Calu3 (cell line): ENCODE data around the gene RNLS. TPM values are rescaled to one million over a fixed set of nuclear protein-coding genes. Genes with fewer than 3 reads are reported as not detected.

Experiments
- BruUV-seq: library from RNA; stranded (reverse); fragments of 400-500 nt; replicated peaks from 2 replicates; lab custom pipeline; 2021; lab: Mats Ljungman, UMichigan
- CTCF ChIA-PET: fragments of 300-600 bp; sonication (Branson Sonifier 250); formaldehyde crosslinking; loops from one replicate; lab custom pipeline; 2022; ENCODE audit warnings: antibody characterized with exemption; lab: Charles Lee
- DNase-seq: peaks from one replicate; pipeline ENCODE4 v3.0.0; 2022
- H3K27ac Mint-ChIP-seq: one replicate; pipeline ENCODE4 v1.8.0; 2022; ENCODE audit warnings: mixed read lengths; ENCODE audit not compliant: unreplicated experiment
- H3K27me3 Mint-ChIP-seq: one replicate; pipeline ENCODE4 v1.8.0; 2022; ENCODE audit warnings: mixed read lengths; ENCODE audit not compliant: unreplicated experiment
- H3K36me3 Mint-ChIP-seq: one replicate; pipeline ENCODE4 v1.8.0; 2022; ENCODE audit warnings: mild to moderate bottlenecking, moderate library complexity, mixed read lengths; ENCODE audit not compliant: insufficient read depth, unreplicated experiment
- H3K4me1 Mint-ChIP-seq: one replicate; pipeline ENCODE4 v1.8.0; 2022; ENCODE audit warnings: mild to moderate bottlenecking, low read depth, mixed read lengths; ENCODE audit not compliant: unreplicated experiment
- H3K4me3 Mint-ChIP-seq: one replicate; pipeline ENCODE4 v1.8.0; 2022; ENCODE audit warnings: mild to moderate bottlenecking, low read depth, moderate library complexity, mixed read lengths; ENCODE audit not compliant: unreplicated experiment
- H3K9me3 Mint-ChIP-seq: one replicate; pipeline ENCODE4 v1.8.0; 2022; ENCODE audit warnings: low read depth, mixed read lengths; ENCODE audit not compliant: unreplicated experiment
- intact Hi-C: fragments of 100-400 bp; cut with micrococcal nuclease; formaldehyde crosslinking; loops from one replicate; pipeline ENCODE4 v1.10.0; 2022; ENCODE audit not compliant: unreplicated experiment
- total RNA-seq: library from RNA; stranded (reverse); gene quantifications from 2 replicates; pipeline ENCODE4 v1.2.3, GENCODE V29; 2022
- TF ChIP-seq, protein P1 (sequence below): fragments of 200-600 bp; IDR thresholded peaks from one replicate; pipeline ENCODE4 v1.8.0; 2022; ENCODE audit warnings: antibody characterized with exemption; ENCODE audit not compliant: unreplicated experiment

Gene RNLS
- total RNA-seq, 1 experiment from 2014 or later = 6.3 TPM

DNA sequence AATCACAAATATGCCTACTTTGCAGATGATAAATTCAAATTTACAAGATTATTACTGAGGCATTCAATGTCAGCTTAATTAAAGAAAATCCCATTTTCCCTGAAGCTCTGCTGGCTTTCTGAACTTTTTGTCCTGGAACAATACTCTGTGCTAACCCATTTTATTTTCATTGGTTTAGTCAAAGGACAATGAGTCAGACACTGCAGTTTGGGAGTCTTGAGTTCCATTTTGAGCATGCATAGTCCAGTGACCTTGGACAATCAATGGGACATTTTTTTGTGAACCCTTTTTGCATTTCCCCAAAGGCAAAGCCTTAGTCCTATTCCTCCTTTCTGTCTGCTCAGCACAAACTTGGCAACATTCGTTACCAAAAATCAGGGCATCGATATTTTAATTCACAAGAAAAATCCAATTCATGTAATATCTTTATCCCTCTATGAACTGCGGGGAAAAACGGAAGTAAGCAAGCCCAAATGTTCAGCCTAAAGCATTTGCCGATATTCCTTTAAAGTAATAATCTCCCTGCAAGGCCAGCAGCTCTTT, 339.8 kb downstream of the RNLS start:
- CTCF ChIA-PET = no interaction called here
- TF ChIP-seq, protein P1, sequence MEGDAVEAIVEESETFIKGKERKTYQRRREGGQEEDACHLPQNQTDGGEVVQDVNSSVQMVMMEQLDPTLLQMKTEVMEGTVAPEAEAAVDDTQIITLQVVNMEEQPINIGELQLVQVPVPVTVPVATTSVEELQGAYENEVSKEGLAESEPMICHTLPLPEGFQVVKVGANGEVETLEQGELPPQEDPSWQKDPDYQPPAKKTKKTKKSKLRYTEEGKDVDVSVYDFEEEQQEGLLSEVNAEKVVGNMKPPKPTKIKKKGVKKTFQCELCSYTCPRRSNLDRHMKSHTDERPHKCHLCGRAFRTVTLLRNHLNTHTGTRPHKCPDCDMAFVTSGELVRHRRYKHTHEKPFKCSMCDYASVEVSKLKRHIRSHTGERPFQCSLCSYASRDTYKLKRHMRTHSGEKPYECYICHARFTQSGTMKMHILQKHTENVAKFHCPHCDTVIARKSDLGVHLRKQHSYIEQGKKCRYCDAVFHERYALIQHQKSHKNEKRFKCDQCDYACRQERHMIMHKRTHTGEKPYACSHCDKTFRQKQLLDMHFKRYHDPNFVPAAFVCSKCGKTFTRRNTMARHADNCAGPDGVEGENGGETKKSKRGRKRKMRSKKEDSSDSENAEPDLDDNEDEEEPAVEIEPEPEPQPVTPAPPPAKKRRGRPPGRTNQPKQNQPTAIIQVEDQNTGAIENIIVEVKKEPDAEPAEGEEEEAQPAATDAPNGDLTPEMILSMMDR = no peak
- intact Hi-C loops = loop anchor here (5.0 kb wide), 1 partner anchor 144 kb away; no protein-coding TSS in a partner anchor
- peaks cover 9% of the 10 kb centered on the region for H3K4me1 Mint-ChIP-seq
- H3K27me3 Mint-ChIP-seq = no peaks in the 10 kb centered on the region
- peak overlapping the region; percentile 39 for H3K4me3 Mint-ChIP-seq
- BruUV-seq = no TSS peak
- H3K27ac Mint-ChIP-seq = no peak overlapping the region
- no peaks in the 10 kb centered on the region for H3K9me3 Mint-ChIP-seq
- DNase-seq = no peak
- H3K36me3 Mint-ChIP-seq = no peaks in the 10 kb centered on the region

DNA sequence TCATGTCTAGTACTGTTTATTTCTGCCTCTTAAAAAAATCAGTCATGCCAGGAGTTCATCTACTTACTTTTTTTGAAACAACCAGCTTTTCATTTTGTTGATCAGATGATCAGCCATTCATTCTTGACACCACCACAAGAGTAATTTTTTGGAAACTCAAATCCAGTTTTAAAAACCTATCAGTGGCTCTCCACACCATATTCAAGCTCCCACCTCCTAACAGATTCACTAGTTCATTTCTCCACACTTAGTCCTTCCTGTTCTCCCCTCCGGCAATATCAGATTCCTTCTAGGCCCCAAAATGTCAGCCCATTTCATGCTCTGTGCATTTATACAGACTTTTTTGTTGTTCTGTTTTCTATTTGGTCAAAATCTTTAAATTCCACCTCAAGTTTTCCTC, 341.6 kb downstream of the RNLS start:
- CTCF ChIA-PET = no interaction called here
- no TSS peak for BruUV-seq
- DNase-seq = no peak
- no peak overlapping the region for H3K4me3 Mint-ChIP-seq
- peaks cover 9% of the 10 kb centered on the region for H3K4me1 Mint-ChIP-seq
- no peaks in the 10 kb centered on the region for H3K27me3 Mint-ChIP-seq
- no peaks in the 10 kb centered on the region for H3K36me3 Mint-ChIP-seq
- H3K9me3 Mint-ChIP-seq = no peaks in the 10 kb centered on the region
- TF ChIP-seq, protein P1 = no peak
- H3K27ac Mint-ChIP-seq = no peak overlapping the region
- intact Hi-C loops = loop anchor here (5.0 kb wide), 1 partner anchor 146 kb away; no protein-coding TSS in a partner anchor

DNA sequence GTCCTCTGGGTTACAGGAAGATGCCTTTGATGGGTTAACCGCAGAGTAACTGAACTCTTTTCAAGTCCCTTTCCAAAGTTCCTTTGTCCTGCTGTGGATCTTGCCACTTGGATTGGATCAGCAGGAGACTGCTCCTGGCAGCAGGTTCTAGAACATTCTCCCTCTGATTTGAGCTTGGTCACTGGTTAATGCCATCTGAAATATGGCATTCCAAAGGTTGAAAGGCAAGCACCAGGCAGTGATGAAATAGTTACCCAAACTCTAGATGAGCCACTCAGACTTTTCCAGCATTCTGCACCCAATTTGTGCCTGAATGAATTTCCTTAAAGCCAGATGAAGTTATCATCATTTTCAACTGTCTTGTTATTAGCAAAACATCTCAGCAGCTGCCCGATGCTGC, 343.9 kb downstream of the RNLS start:
- BruUV-seq = no TSS peak
- DNase-seq = no peak

DNA sequence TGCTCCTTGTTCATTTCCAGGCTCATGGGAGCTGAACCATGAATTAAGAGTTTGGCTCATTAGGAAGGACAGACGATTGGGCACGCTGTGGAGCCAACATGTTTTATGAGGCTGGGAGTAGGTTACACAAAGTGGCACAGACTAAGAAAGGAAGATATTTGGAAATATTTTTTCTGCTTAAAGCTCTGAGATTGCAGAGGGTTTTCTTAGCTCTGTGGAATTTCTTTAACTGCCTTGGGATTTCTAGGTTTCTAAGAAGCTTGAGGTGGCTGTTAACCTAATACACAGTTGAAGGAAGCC, 344.6 kb downstream of the RNLS start:
- Mint-ChIP-seq H3K27me3 (no peaks in the 10 kb centered on the region), H3K27ac (no peak overlapping the region), H3K36me3 (no peaks in the 10 kb centered on the region), H3K9me3 (no peaks in the 10 kb centered on the region), H3K4me3 (no peak overlapping the region), H3K4me1 (peaks cover 11% of the 10 kb centered on the region)
- intact Hi-C loops = no loop called here
- no TSS peak for BruUV-seq
- DNase-seq = no peak
- CTCF ChIA-PET = no interaction called here
- TF ChIP-seq, protein P1 = no peak

More for the DNA sequence above, 343.9 kb downstream of the RNLS start:
- TF ChIP-seq, protein P1 = no peak
- Mint-ChIP-seq H3K27me3 (no peaks in the 10 kb centered on the region), H3K4me1 (peaks cover 15% of the 10 kb centered on the region), H3K36me3 (no peaks in the 10 kb centered on the region), H3K27ac (no peak overlapping the region), H3K9me3 (no peaks in the 10 kb centered on the region), H3K4me3 (no peak overlapping the region)
- intact Hi-C loops = no loop called here
- CTCF ChIA-PET = no interaction called here
